ENCODE results near the gene AUTS2.

DNA sequence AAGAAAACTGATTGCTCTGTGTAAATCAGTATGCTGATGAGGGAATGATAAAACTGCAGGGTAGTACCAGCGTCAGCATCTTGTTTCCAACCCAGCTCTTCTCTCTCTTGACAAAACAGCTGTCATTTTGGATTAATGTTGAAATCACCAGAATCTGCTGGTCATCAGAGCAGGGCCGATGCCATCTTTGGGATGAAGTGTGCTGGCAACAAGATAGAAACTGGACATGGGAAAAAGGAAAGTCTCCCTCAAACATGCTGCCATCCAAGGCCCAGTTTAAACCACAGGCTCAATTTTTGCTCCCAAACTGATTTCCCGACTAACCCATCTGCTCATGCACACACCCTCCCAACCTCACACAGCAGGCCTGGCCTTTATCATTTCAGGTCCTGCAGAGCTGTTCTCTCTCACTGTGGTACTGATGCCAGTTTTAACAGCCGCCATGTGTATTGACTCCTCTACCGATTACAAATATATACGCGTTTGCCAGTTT, 285.2 kb downstream of the AUTS2 start:
- TF ChIP-seq POLR2AphosphoS5 (IDR thresholded peaks at IDR 0.05; ENCODE audit: low read depth, low read length): no peak
- TF ChIP-seq POLR2A (IDR thresholded peaks at IDR 0.05; ENCODE audit: low read depth, low read length): no peak
